Osteoblast (primary cell): ENCODE measurements around the gene RHBDD1. TPM values are rescaled to one million over a fixed set of nuclear protein-coding genes. Genes with fewer than 3 reads are reported as not detected.
A peak's percentile ranks its signal among the peaks of the same experiment; 100 is the strongest.

Experiments
- DNase-seq: peaks from one replicate; pipeline ENCODE4 v3.0.0; 2011; ENCODE audit warnings: low spot score, mixed read lengths; ENCODE audit not compliant: insufficient read length; ENCODE audit errors: missing footprints
- H2AFZ ChIP-seq: 2 replicates; pipeline ENCODE4 v1.6.0; 2011; ENCODE audit warnings: mild to moderate bottlenecking, low read length
- H3K27ac ChIP-seq: 2 replicates; pipeline ENCODE4 v1.5.1; 2011; ENCODE audit warnings: mild to moderate bottlenecking, low read depth, low read length, moderate library complexity
- H3K27me3 ChIP-seq: 2 replicates; pipeline ENCODE4 v1.6.0; 2012; ENCODE audit warnings: mild to moderate bottlenecking, control low read depth, inconsistent platforms, low read length, moderate library complexity; ENCODE audit not compliant: insufficient read depth
- H3K36me3 ChIP-seq: 2 replicates; pipeline ENCODE4 v1.5.1; 2011; ENCODE audit warnings: mild to moderate bottlenecking, low read length, control low read depth, moderate library complexity; ENCODE audit not compliant: insufficient read depth
- H3K4me1 ChIP-seq: 2 replicates; pipeline ENCODE4 v1.5.1; 2011; ENCODE audit warnings: mild to moderate bottlenecking, low read length, control low read depth, moderate library complexity; ENCODE audit not compliant: insufficient read depth
- H3K4me2 ChIP-seq: 2 replicates; pipeline ENCODE4 v1.6.0; 2011; ENCODE audit warnings: mild to moderate bottlenecking, low read length; ENCODE audit not compliant: insufficient read depth
- H3K4me3 ChIP-seq: fragments of 200-600 bp; sonication (generic); 3 replicates; pipeline ENCODE4 v1.5.1; 2012; ENCODE audit warnings: mild to moderate bottlenecking, low read length, inconsistent platforms; ENCODE audit not compliant: insufficient read depth
- H3K79me2 ChIP-seq: 2 replicates; pipeline ENCODE4 v1.6.0; 2012; ENCODE audit warnings: mild to moderate bottlenecking, low read length, control low read depth, inconsistent platforms; ENCODE audit not compliant: insufficient read depth
- H3K9me3 ChIP-seq: 2 replicates; pipeline ENCODE4 v1.5.1; 2011; ENCODE audit warnings: low read depth, low read length, control low read depth
- H4K20me1 ChIP-seq: 2 replicates; pipeline ENCODE4 v1.6.0; 2012; ENCODE audit warnings: mild to moderate bottlenecking, low read length, control low read depth; ENCODE audit not compliant: insufficient read depth
- CTCF ChIP-seq: IDR thresholded peaks from 2 replicates; pipeline ENCODE4 v1.5.1; 2011; ENCODE audit warnings: mild to moderate bottlenecking, low read depth, low read length, moderate library complexity; ENCODE audit errors: extremely low read depth
- total RNA-seq: library from RNA; depleted of rRNA; stranded (reverse); fragments of >200 nt; gene quantifications from 2 replicates; pipeline ENCODE4 v1.2.3, GENCODE V29; 2012

The RHBDD1 gene
- total RNA-seq, 1 donor: 25.3 TPM

GRCh38 chr2:226847511-226847910 is 11.7 kb downstream of the RHBDD1 start:
- Histone ChIP-seq H3K79me2 (peaks cover 11% of the 10 kb centered on the region), H3K36me3 (no peaks in the 10 kb centered on the region), H3K4me1 (no peaks in the 10 kb centered on the region), H3K4me3 (no peak overlapping the region), H3K27ac (no peak overlapping the region), H2AFZ (no peak overlapping the region), H3K9me3 (no peaks in the 10 kb centered on the region), H3K4me2 (no peak overlapping the region), H4K20me1 (no peaks in the 10 kb centered on the region), H3K27me3 (no peaks in the 10 kb centered on the region)
- DNase-seq: no peak
- no peak for TF ChIP-seq CTCF

- no peaks in the 10 kb centered on the region for H4K20me1 ChIP-seq
- H3K79me2 ChIP-seq: peaks cover 7% of the 10 kb centered on the region
- no peak overlapping the region for H3K27ac ChIP-seq
- DNase-seq: peak; percentile 37
- H3K9me3 ChIP-seq: no peaks in the 10 kb centered on the region
- no peaks in the 10 kb centered on the region for H3K36me3 ChIP-seq
- no peak overlapping the region for H2AFZ ChIP-seq
- no peaks in the 10 kb centered on the region for H3K27me3 ChIP-seq
- no peak for TF ChIP-seq CTCF
- no peak overlapping the region for H3K4me3 ChIP-seq
- H3K4me2 ChIP-seq: no peak overlapping the region
- no peaks in the 10 kb centered on the region for H3K4me1 ChIP-seq
Observed at GRCh38 chr2:226849349-226849748, 13.5 kb downstream of the RHBDD1 start.

GRCh38 chr2:226850024-226850423 is 14.2 kb downstream of the RHBDD1 start:
- Histone ChIP-seq H3K36me3 (no peaks in the 10 kb centered on the region), H3K4me1 (no peaks in the 10 kb centered on the region), H2AFZ (no peak overlapping the region), H3K27me3 (no peaks in the 10 kb centered on the region), H3K27ac (no peak overlapping the region), H3K4me3 (no peak overlapping the region), H4K20me1 (no peaks in the 10 kb centered on the region), H3K9me3 (no peaks in the 10 kb centered on the region), H3K4me2 (no peak overlapping the region), H3K79me2 (peaks cover 6% of the 10 kb centered on the region)
- no peak for DNase-seq
- no peak for TF ChIP-seq CTCF

- H3K27ac ChIP-seq: no peak overlapping the region
Observed at GRCh38 chr2:226855787-226856186, 19.9 kb downstream of the RHBDD1 start.

More at GRCh38 chr2:226855787-226856186, 19.9 kb downstream of the RHBDD1 start:
- Histone ChIP-seq H3K36me3 (no peaks in the 10 kb centered on the region), H3K4me2 (no peak overlapping the region), H3K9me3 (no peaks in the 10 kb centered on the region), H3K4me3 (no peak overlapping the region), H2AFZ (no peak overlapping the region), H3K79me2 (peaks cover 8% of the 10 kb centered on the region), H3K4me1 (no peaks in the 10 kb centered on the region), H4K20me1 (no peaks in the 10 kb centered on the region), H3K27me3 (no peaks in the 10 kb centered on the region)
- TF ChIP-seq CTCF: no peak
- DNase-seq: no peak
